ENCODE results near the gene SYNGR3.
"Not testable (repeated sequence)": the region's sequence is repeated elsewhere in the genome, so short reads cannot be mapped to it uniquely, and the experiment has no call there.

Gene SYNGR3

GRCh38 chr16:2011726-2012125, 22.0 kb downstream of the SYNGR3 start:
- not testable (repeated sequence) for DNase-seq

- no peak for DNase-seq
These were observed 23.8 kb downstream of the SYNGR3 start for GRCh38 chr16:2013527-2013926.

- peak; percentile 85 for DNase-seq
These were observed 25.6 kb downstream of the SYNGR3 start for GRCh38 chr16:2015117-2015946.

- DNase-seq: no peak
These were observed 26.1 kb downstream of the SYNGR3 start for GRCh38 chr16:2015947-2016208.

- no peak for DNase-seq
These were observed 26.7 kb downstream of the SYNGR3 start for GRCh38 chr16:2016407-2016922.

- no peak for DNase-seq
These were observed 29.7 kb downstream of the SYNGR3 start, which contains the start of gene NPW for GRCh38 chr16:2019518-2019920. Gene NPW, plus strand, starts transcription at chr16:2019785.

- no peak for DNase-seq
These were observed 30.4 kb downstream of the SYNGR3 start for GRCh38 chr16:2019921-2020831.

- no peak for DNase-seq
These were observed 32.9 kb downstream of the SYNGR3 start for GRCh38 chr16:2022723-2023091.

- DNase-seq: peak; percentile 80
These were observed 33.6 kb downstream of the SYNGR3 start for GRCh38 chr16:2023092-2024031.

GRCh38 chr16:2024032-2024420, 34.3 kb downstream of the SYNGR3 start:
- DNase-seq: no peak

- DNase-seq: no peak
These were observed 35.5 kb downstream of the SYNGR3 start for GRCh38 chr16:2025251-2025650.

- DNase-seq: no peak
These were observed 36.2 kb downstream of the SYNGR3 start for GRCh38 chr16:2025878-2026460.

- no peak for DNase-seq
These were observed 36.8 kb downstream of the SYNGR3 start, which contains the start of gene NHERF2 for GRCh38 chr16:2026461-2027023. Gene NHERF2, plus strand, starts transcription at chr16:2026902. Its CDS starts 104 bp downstream, at chr16:2027006.

- DNase-seq: no peak
These were observed 37.5 kb downstream of the SYNGR3 start for GRCh38 chr16:2027024-2028010.

- DNase-seq: no peak
These were observed 38.4 kb downstream of the SYNGR3 start for GRCh38 chr16:2028146-2028545.

GRCh38 chr16:2028620-2029220, 39.0 kb downstream of the SYNGR3 start:
- DNase-seq: no peak

GRCh38 chr16:2029350-2029749, 39.6 kb downstream of the SYNGR3 start:
- no peak for DNase-seq

- DNase-seq: no peak
These were observed 40.3 kb downstream of the SYNGR3 start for GRCh38 chr16:2030036-2030435.

GRCh38 chr16:2031081-2031577, 41.4 kb downstream of the SYNGR3 start:
- DNase-seq: no peak

Measured in MV-4-11 (cell line).